DOHH2 (cell line): ENCODE data around the gene MT1H.

ENCODE experiments used
- CTCF ChIP-seq: fragments of 200-600 bp; sonication (generic); IDR thresholded peaks from one replicate; pipeline ENCODE4 v1.5.1; 2014; ENCODE audit warnings: antibody characterized with exemption, mild to moderate bottlenecking, low read depth, low read length; ENCODE audit not compliant: poor library complexity, severe bottlenecking
- EZH2phosphoT487 ChIP-seq: fragments of 200-600 bp; sonication (generic); IDR thresholded peaks from 2 replicates; pipeline ENCODE4 v1.6.1; 2017; ENCODE audit warnings: borderline replicate concordance, mild to moderate bottlenecking, antibody characterized with exemption, low read length, moderate library complexity, mixed read lengths

GRCh38 chr16:56640076-56640475 is 29.5 kb upstream of the MT1H start:
- TF ChIP-seq CTCF (no peak), EZH2phosphoT487 (no peak)
